Effector CD4-positive, alpha-beta T cell (primary cell): ENCODE measurements around the gene FICD.
"Not testable (repeated sequence)": the region's sequence is repeated elsewhere in the genome, so short reads cannot be mapped to it uniquely, and the experiment has no call there.

Source experiments
- DNase-seq: peaks from one replicate; pipeline ENCODE4 v3.0.0-alpha.2; 2020
- total RNA-seq: gene quantifications from one replicate; lab custom pipeline; 2026; lab: John Stamatoyannopoulos, UW

The FICD gene
- total RNA-seq = 5.8 reads per million, percentile 22 among the genes with 10 or more reads in this experiment

GRCh38 chr12:108514973-108515814, at the start of gene FICD:
TSS of gene FICD (plus strand) at chr12:108515277. CDS start at chr12:108516973, 1,696 bp downstream.
- peak; percentile 100 for DNase-seq

DNA sequence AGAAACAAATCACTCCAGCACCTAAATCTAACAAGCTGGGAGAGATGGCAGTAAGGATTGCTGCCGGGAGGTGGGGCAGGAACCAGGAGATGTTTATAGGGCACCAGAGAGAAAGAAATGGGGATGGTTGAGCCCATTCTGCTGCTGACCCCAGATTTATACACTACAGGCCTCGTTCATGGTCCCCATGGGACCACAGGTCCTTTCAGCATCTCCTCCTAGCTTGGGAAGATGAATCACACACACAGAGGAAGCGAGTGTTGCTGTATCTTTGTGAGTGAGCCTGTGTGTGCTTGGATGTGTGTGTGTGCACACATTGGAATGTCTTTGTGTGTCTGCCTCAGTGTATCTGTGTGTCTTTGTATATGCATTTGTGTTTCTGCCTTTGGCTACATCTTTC, 49.7 kb upstream of the FICD start:
- DNase-seq = no peak

GRCh38 chr12:108468196-108468968, 46.7 kb upstream of the FICD start:
- peak; percentile 3 for DNase-seq

GRCh38 chr12:108473400-108474055, 41.5 kb upstream of the FICD start:
- DNase-seq = no peak

- DNase-seq = no peak
Measured at GRCh38 chr12:108475396-108475795, 39.7 kb upstream of the FICD start.

GRCh38 chr12:108477055-108477880, 37.8 kb upstream of the FICD start:
- no peak for DNase-seq

GRCh38 chr12:108477881-108478259, 37.2 kb upstream of the FICD start:
- DNase-seq = no peak

DNA sequence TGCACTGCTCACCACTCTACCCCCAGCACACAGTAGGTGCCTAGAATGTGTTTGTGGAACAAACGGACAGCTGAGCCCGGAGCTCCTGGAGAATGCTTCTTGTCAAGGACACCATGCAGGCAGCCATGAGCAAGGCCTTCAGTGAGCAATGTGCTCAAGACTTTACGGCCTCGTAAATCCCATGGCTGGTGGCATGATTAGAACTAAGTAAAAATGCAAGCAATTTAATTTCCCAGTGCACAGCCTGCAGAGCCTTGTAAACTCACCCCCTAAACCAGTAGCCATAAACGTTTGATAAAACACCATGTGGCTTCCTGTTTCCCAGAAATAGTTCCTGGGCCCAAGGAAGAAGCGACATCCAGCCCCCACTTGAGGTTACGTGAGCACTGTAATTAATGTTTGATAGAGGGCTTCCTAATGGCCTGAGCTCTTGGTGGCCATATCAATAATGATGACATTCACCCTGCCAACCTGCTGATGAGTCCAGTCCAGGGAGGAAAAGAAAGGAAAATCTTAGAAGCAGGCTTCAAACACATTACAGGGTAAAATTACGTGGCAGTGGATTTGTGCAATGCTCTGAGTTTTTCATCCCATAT, 36.4 kb upstream of the FICD start:
- DNase-seq = no peak

GRCh38 chr12:108479364-108480070, 35.6 kb upstream of the FICD start:
- no peak for DNase-seq

DNA sequence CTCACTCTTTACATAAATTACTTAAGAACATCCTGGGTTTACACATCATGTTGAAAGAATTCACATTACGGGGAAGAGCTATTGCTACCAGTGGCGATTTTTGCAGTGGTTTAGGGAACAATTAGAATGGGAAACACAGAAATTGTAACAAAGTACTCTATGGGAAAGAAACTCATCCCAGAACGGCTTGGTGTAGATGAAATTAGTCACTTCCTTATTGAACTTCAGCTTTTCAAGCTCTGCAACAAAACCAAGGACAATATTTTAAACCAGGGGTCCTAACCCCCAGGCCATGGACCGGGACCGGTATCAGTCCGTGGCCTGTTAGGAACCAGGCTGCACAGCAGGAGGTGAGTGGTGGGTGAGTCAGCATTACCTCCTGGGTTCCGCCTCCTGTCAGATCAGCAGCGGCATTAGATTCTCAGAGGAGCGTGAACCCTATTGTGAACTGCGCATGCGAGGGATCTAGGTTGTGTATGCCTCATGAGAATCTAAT, 32.3 kb upstream of the FICD start:
- no peak for DNase-seq

DNA sequence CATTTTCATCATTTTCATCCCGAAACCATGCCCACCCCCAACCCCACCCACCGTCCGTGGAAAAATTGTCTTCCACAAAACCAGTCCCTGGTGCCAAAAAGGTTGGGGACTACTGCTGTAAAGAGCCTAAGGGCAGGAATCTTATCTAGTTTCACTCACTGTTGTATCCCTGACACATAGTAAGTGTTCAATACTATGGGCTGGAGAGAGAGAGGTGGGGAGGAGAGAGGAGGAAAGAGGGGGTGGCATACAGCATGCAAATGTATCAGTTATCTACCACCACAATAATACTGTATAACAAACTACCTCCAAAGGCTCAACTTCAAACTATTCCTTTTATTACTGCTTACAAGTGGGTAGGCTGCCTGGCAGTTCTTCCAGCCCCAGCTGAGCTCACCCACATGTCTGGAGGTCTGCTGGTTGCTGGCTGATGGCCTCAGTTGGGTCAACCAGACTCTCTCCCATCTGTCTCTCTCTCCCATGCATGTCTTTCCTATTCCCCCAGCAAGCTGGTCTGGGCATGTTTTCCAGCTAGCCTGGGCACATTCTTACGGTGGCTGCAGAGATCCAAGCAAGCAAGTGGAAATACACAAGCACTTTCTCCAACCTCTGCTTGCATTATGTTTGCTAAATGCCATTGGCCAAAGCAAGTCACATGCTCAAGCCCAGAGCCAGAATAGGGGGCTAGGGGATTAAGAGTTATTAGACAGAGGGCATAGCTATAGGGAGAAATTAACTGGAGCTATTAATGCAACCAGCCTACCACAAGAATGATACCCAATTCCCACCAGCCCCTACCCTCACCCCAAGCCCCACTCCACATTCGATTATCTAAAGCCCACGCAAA, 31.6 kb upstream of the FICD start:
- DNase-seq = no peak

- no peak for DNase-seq
Measured at GRCh38 chr12:108484431-108484830, 30.6 kb upstream of the FICD start.

GRCh38 chr12:108484845-108485244, 30.2 kb upstream of the FICD start:
- no peak for DNase-seq

DNA sequence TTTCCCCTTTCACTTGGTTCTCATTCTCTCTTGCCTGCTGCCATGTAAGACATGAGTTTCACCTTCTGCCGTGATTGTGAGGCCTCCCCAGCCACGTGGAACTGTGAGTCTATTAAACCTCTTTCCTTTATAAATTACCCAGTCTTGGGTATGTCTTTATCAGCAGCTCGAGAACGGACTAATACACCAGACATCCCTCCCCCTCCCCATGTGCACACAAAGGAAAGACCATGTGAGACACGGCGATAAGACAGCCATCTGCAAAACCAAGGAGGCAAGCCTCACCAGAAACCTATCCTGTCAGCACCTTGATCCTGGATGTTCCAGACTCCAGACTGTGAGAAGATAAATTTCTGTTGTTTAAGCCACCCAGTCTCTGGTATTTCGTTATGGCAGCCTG, 29.7 kb upstream of the FICD start:
- not testable (repeated sequence) for DNase-seq

GRCh38 chr12:108487029-108487428, 28.0 kb upstream of the FICD start:
- DNase-seq = not testable (repeated sequence)

DNA sequence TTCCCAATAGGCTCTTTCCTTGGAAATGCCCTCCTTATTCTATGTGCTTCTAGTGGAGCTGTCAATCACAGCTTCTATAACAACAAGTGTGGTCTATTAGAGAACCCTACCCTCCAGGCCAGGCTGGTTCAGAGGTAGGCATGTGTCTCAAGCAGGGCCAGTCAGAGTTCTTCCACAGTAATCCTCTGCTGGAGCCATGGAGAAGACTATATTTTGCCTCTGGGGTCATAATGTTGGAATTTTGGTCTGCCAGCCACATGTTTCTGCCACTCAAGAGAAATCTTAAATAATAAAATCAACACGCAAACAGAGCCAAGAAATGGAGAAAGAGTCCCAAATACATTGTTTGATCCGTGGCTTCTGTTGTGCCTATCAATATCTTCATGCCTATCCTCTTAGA, 23.8 kb upstream of the FICD start:
- DNase-seq = no peak

GRCh38 chr12:108495054-108495453, 20.0 kb upstream of the FICD start:
- no peak for DNase-seq

DNA sequence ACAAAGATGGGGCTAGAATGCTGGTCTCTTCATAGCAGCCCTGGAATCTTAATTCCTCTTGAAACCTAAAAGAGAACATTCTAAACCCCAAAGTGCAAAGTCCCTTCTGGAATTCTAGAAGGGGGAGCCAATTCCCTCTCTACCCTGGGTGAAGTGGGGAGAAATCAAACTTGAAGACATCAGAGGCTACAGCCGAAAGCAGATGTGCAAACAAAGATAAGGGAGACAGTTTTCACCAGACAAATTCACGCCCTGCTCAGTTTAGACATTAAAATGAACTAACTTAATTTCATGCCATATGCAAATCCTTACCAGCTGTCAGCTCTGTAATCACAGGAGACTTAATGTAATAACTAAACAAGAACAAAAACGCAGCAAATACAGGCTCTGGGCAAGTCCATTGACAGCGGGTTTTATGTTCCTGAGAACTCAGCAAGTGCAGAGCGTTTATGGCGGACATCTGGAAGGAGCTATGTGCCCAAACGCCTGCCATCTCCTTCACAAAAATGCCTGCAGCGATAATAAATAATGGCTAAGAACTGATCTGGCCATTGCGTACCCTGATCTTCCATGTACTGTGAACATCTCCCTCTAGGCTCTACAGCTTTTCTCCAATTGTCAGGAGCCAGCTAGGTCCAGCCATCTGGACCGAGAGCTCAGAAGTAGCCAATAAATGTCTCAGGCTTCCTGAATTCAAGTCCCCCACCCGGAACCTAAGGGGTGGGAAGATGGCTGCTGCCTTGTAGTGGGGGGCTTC, 19.1 kb upstream of the FICD start:
- DNase-seq = no peak

DNA sequence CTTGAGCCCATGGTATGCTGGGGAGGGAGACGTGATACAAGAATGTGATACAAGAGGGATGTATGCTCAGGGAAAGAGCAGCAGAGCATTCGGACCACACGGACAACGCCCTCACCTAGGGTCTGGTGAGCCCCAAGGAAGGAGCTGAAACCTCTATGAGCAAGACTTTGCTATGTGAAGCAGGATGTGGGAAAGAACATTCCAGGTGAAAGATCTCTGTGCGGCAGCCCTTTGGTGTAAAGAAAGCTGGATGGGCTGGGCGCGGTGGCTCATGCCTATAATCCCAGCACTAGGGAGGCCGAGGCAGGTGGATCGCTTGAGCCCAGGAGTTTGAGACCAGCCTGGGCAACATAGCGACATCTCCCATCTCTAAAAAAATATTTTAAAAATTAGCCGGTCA, 16.9 kb upstream of the FICD start:
- no peak for DNase-seq
